C4-2B (cell line): ENCODE measurements around the gene TECRL.

Experiments used
- ZFX ChIP-seq: fragments of 450-650 bp; IDR thresholded peaks from 2 replicates; pipeline ENCODE4 v1.6.1; 2017
- TF ChIP-seq, protein P1 (sequence below): fragments of 450-650 bp; conservative IDR thresholded peaks from 2 replicates; pipeline ENCODE4 v1.5.1; 2017; ENCODE audit warnings: mild to moderate bottlenecking

DNA sequence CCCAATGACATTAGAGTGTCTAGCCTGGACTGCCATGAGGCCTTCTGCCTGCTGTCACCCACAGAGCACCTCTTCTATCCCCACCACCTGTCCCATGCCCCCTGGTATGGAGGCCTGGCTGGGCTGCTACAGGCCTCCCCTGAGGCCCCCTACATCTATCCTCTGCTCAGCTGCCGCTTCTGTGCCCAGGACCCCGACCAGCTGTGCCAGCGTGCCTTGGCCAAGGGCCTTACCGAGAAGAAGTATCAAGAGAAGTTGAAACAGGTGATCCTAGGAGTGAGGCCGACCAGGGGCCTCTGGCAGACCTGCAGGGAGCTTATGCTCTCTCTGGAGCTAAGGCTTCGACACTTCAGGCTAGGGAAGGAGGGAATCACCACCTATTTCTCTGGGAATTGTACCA is 21.7 kb upstream of the TECRL start:
- TF ChIP-seq, protein P1, sequence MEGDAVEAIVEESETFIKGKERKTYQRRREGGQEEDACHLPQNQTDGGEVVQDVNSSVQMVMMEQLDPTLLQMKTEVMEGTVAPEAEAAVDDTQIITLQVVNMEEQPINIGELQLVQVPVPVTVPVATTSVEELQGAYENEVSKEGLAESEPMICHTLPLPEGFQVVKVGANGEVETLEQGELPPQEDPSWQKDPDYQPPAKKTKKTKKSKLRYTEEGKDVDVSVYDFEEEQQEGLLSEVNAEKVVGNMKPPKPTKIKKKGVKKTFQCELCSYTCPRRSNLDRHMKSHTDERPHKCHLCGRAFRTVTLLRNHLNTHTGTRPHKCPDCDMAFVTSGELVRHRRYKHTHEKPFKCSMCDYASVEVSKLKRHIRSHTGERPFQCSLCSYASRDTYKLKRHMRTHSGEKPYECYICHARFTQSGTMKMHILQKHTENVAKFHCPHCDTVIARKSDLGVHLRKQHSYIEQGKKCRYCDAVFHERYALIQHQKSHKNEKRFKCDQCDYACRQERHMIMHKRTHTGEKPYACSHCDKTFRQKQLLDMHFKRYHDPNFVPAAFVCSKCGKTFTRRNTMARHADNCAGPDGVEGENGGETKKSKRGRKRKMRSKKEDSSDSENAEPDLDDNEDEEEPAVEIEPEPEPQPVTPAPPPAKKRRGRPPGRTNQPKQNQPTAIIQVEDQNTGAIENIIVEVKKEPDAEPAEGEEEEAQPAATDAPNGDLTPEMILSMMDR, result no peak
- TF ChIP-seq ZFX, result no peak
